ENCODE data around the gene EHD4.

- no peak for TF ChIP-seq CTCF (IDR thresholded peaks at IDR 0.05; ENCODE audit: low read depth, low read length)
- no peak for TF ChIP-seq MAX (IDR thresholded peaks at IDR 0.05; ENCODE audit: low read depth, low read length)
- no peak for TF ChIP-seq POLR2A (IDR thresholded peaks at IDR 0.05; ENCODE audit: extremely low read depth, insufficient read length)
Measured at GRCh38 chr15:41887893-41888292, 84.5 kb downstream of the EHD4 start.
